ENCODE measurements around the gene XYLT1.

The XYLT1 gene

GRCh38 chr16:17171250-17172143 lies 299.3 kb downstream of the XYLT1 start:
- DNase-seq: no peak

- DNase-seq: no peak
Measured at GRCh38 chr16:17170435-17170834, 300.3 kb downstream of the XYLT1 start.

GRCh38 chr16:17168181-17168580 lies 302.6 kb downstream of the XYLT1 start:
- DNase-seq: no peak

- no peak for DNase-seq
Measured at GRCh38 chr16:17166095-17166494, 304.7 kb downstream of the XYLT1 start.

GRCh38 chr16:17162560-17162959 lies 308.2 kb downstream of the XYLT1 start:
- DNase-seq: no peak

- no peak for DNase-seq
Measured at GRCh38 chr16:17160920-17161431, 309.8 kb downstream of the XYLT1 start.

GRCh38 chr16:17160285-17160853 lies 310.4 kb downstream of the XYLT1 start:
- no peak for DNase-seq

GRCh38 chr16:17159617-17160016 lies 311.1 kb downstream of the XYLT1 start:
- DNase-seq: no peak

GRCh38 chr16:17155936-17156335 lies 314.8 kb downstream of the XYLT1 start:
- DNase-seq: no peak

GRCh38 chr16:17155485-17155884 lies 315.3 kb downstream of the XYLT1 start:
- DNase-seq: no peak

GRCh38 chr16:17154981-17155380 lies 315.8 kb downstream of the XYLT1 start:
- no peak for DNase-seq

- DNase-seq: no peak
Measured at GRCh38 chr16:17152311-17152710, 318.4 kb downstream of the XYLT1 start.

- no peak for DNase-seq
Measured at GRCh38 chr16:17151335-17151734, 319.4 kb downstream of the XYLT1 start.

GRCh38 chr16:17149904-17150483 lies 320.8 kb downstream of the XYLT1 start:
- DNase-seq: no peak

GRCh38 chr16:17147942-17148341 lies 322.8 kb downstream of the XYLT1 start:
- DNase-seq: no peak

- no peak for DNase-seq
Measured at GRCh38 chr16:17145029-17145428, 325.7 kb downstream of the XYLT1 start.

- no peak for DNase-seq
Measured at GRCh38 chr16:17144431-17144830, 326.3 kb downstream of the XYLT1 start.

GRCh38 chr16:17143546-17144419 lies 327.0 kb downstream of the XYLT1 start:
- no peak for DNase-seq

- no peak for DNase-seq
Measured at GRCh38 chr16:17138801-17139200, 332.0 kb downstream of the XYLT1 start.

GRCh38 chr16:17135439-17135838 lies 335.3 kb downstream of the XYLT1 start:
- no peak for DNase-seq

- no peak for DNase-seq
Measured at GRCh38 chr16:17134586-17134985, 336.2 kb downstream of the XYLT1 start.

- DNase-seq: no peak
Measured at GRCh38 chr16:17133851-17134250, 336.9 kb downstream of the XYLT1 start.

GRCh38 chr16:17131351-17131750 lies 339.4 kb downstream of the XYLT1 start:
- DNase-seq: no peak
